Lower leg skin (tissue), 4 donors: ENCODE results near the gene SETD7. TPM values are rescaled to one million over a fixed set of nuclear protein-coding genes. Genes with fewer than 3 reads are reported as not detected.
A peak's percentile ranks its signal among the peaks of the same experiment; 100 is the strongest.

Experiments used
- DNase-seq, 2 donors: peaks; one replicate each; pipeline ENCODE4 v3.0.0-alpha.2; 2019; ENCODE audit warnings: low spot score in 2 of 2
- H3K4me3 ChIP-seq: fragments of 200-600 bp; sonication (generic); 2 replicates; pipeline ENCODE4 v1.5.1; 2017; ENCODE audit warnings: mild to moderate bottlenecking, low read depth; ENCODE audit not compliant: poor library complexity, severe bottlenecking
- POLR2A ChIP-seq, 2 donors: fragments of 450-650 bp; IDR thresholded peaks; one replicate each; pipeline ENCODE4 v1.6.1; 2016 to 2017; ENCODE audit warnings: antibody characterized with exemption in 2 of 2, mild to moderate bottlenecking in 1 of 2, moderate library complexity in 1 of 2
- WGBS, 2 donors: methylation state at CpG; one replicate each; pipeline ENCODE4 v1.1.5; 2018; 5-methylcytosine and 5-hydroxymethylcytosine counted together
- intact Hi-C: fragments of 100-400 bp; cut with DNase I; formaldehyde crosslinking; loops from one replicate; pipeline ENCODE4 v1.15.0; 2023; ENCODE audit warnings: low total_unique reads
- total RNA-seq, 4 donors: library from RNA; depleted of rRNA; stranded (reverse); fragments of >200 nt; gene quantifications; one replicate each; pipeline ENCODE4 v1.1.0, GENCODE V29; 2016
- TF ChIP-seq, protein P1 (sequence below), 3 donors: fragments of 450-650 bp; IDR thresholded peaks; one replicate each; pipeline ENCODE4 v1.5.1; 2016; ENCODE audit warnings: antibody characterized with exemption in 3 of 3, mild to moderate bottlenecking in 3 of 3, moderate library complexity in 2 of 3

The SETD7 gene
- total RNA-seq = 10 to 100 TPM; 34.3 to 45.7 (median 41.7) TPM

DNA sequence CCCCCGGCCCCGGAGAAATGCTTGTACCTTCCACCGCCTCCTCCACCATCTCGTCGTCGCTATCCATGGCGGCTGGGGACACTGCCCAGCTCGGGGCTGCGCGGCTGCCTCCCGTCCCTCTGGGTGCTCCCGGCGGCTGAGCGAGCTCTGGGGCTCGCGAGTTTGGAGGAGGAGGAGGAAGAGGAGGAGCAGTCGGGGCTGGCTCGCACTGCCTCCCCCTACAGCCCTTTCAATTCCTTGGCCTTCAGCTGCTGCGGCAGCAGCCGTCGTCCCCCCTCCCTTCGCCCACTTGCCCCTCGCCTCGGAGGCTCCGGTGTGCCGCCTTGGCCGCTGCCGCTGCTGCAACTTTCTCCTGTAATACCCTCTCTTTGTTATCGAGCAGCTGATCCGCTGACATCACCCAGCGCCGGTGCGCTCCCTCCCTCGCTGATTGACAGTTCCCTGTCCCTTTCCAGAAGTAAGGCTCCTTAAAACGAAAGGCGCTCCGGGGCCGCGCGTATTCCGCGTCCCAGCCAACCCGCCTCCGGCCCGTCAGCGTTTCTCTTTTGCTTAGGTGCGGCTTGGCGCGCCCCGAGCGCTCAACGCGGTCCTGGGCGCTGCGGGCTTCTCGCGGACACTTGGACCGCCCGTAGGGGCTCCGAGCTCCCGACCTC is at the start of gene SETD7:
TSS of gene SETD7 (minus strand) at position 149 of the 653 bp plus-strand sequence. CDS start at position 67, 82 bp downstream.
- intact Hi-C loops = no loop called here
- peak within 1 kb of the TSS; percentile 74 for H3K4me3 ChIP-seq
- TF ChIP-seq POLR2A (IDR thresholded peaks at IDR 0.05) = peak in 1 of 2 donors; percentile 57
- TF ChIP-seq, protein P1, sequence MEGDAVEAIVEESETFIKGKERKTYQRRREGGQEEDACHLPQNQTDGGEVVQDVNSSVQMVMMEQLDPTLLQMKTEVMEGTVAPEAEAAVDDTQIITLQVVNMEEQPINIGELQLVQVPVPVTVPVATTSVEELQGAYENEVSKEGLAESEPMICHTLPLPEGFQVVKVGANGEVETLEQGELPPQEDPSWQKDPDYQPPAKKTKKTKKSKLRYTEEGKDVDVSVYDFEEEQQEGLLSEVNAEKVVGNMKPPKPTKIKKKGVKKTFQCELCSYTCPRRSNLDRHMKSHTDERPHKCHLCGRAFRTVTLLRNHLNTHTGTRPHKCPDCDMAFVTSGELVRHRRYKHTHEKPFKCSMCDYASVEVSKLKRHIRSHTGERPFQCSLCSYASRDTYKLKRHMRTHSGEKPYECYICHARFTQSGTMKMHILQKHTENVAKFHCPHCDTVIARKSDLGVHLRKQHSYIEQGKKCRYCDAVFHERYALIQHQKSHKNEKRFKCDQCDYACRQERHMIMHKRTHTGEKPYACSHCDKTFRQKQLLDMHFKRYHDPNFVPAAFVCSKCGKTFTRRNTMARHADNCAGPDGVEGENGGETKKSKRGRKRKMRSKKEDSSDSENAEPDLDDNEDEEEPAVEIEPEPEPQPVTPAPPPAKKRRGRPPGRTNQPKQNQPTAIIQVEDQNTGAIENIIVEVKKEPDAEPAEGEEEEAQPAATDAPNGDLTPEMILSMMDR (IDR thresholded peaks at IDR 0.05) = no peak
- peak; percentile 75 to 94 for DNase-seq
- 0 to 1% methylated on average over 44 to 46 of the region's 61 CpGs for WGBS, 2 donors

DNA sequence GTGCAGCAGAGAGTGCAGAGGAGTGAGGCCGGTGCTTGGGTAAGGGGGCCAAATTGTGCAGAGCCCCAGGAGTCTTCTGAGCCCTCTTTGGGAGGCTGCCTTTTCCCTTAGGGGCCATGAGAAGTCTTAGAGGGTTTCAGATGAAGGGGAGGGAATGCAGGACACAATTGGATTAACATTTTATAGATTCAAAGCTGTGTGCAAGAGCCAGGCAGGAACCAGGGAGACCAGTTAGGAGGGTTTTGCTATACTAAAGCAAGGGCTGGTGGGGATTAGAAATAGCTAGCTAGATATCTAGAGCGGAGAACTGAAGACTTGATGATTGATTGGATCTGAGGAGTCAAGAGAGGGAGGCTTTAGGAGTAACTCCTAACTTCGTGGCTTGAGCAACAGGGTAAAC is 49.5 kb upstream of the SETD7 start:
- intact Hi-C loops = loop anchor here (10.0 kb wide), 1 partner anchor 49 kb away; no protein-coding TSS in a partner anchor
- no peak for DNase-seq
- H3K4me3 ChIP-seq = no peak overlapping the region
- 90 to 95% methylated on average over 3 of the region's 3 CpGs for WGBS, 2 donors
- TF ChIP-seq, protein P1 (IDR thresholded peaks at IDR 0.05) = no peak
- no peak for TF ChIP-seq POLR2A (IDR thresholded peaks at IDR 0.05)

DNA sequence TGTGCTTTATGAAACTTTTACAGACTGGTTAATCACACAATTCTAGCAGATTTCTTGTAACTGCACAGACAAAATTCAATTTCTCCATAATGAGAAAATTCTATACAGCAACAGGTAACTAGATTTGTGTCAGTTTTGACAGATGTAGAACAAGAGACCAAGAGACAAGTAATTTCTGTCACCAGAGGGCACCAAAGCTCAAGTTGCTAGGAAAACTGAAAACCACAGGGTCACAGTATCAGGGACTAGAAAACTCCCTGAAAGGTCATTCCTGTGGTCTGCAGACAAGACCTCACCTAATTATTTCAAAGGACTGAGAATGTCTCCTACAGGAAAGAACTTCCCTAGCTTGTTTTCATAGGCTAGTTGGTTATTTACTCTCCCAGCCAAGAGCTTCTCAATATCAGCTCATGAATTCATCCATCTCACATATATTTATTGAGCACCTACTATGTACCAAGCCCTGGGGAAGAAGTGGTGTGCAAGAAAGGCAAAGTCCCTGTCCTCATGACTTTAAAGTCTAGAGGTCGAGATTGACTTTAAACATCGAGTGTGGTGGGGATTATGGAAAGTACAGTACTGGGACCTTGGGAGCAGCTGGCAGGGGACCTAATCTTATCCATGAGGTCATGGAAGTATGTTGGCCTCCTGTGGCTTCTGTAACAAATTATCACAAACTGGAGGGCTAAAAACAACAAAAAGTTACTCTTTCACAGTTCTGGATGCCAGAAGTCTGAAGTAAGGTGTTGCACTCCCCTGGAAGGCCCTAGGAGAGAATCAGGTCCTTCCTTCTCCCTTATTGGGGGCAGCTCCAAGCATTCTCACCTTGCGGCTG is 47.8 kb upstream of the SETD7 start:
- intact Hi-C loops = loop anchor here (10.0 kb wide), 1 partner anchor 51 kb away; no protein-coding TSS in a partner anchor
- H3K4me3 ChIP-seq = no peak overlapping the region
- WGBS, 2 donors = 71 to 75% methylated on average over 3 of the region's 3 CpGs
- DNase-seq = peak in 1 of 2 donors; percentile 60
- TF ChIP-seq, protein P1 (IDR thresholded peaks at IDR 0.05) = no peak
- TF ChIP-seq POLR2A (IDR thresholded peaks at IDR 0.05) = no peak

DNA sequence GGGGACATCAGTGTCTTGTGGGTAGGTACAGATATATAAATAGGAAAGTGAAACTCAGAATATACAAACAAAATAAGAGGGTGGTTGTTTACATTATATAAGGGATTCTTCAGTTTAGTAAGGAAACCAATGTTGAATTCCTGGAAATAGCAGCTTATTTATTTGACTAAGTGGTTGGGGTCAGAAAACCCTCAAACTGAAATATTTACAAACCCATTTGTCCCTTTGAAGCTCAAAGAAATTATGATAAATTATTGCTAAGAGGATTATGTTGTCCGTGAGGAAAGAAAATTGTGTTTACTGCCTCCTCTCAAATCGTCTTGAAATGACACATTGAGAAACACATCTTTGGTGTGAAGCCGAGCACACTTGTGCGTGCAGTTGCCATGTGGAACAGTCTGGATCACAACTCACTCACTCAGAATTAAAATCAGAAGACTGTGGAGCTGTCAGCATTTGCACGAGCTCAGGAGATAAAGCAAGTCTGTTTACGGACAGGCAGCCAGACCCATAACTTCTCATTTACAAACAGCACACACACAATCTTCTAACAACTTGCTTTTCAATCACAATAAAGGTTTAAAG is 46.8 kb upstream of the SETD7 start:
- TF ChIP-seq, protein P1 (IDR thresholded peaks at IDR 0.05) = no peak
- no peak for TF ChIP-seq POLR2A (IDR thresholded peaks at IDR 0.05)
- DNase-seq = no peak
- WGBS, 2 donors = 67 to 70% methylated on average over 6 of the region's 6 CpGs
- intact Hi-C loops = loop anchor here (10.0 kb wide), 1 partner anchor 52 kb away; no protein-coding TSS in a partner anchor
- no peak overlapping the region for H3K4me3 ChIP-seq

DNA sequence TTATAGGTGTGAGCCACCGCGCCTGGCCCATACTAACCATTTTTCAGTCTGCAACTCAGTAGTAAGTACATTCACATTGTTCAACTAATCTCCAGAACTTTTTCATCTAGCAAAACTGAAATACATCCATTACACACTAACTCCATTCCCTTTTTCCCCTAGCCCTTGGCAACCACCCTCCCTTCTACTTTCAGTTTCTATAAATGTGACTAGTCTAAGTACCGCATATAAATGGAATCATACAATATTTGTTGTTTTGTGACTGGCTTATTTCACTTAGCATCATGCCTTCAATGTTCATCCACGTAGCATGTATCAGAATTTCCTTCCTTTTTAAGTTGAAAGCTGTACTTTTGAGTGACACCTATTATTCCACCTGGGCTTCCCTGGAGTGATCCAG is 44.6 kb upstream of the SETD7 start:
- no peak for TF ChIP-seq POLR2A (IDR thresholded peaks at IDR 0.05)
- TF ChIP-seq, protein P1 (IDR thresholded peaks at IDR 0.05) = no peak
- WGBS, 2 donors = 83 to 87% methylated on average over 4 of the region's 4 CpGs
- no peak overlapping the region for H3K4me3 ChIP-seq
- intact Hi-C loops = loop anchor here (10.0 kb wide), 1 partner anchor 54 kb away; no protein-coding TSS in a partner anchor
- no peak for DNase-seq
